GM21360 (cell line): Measurements from ENCODE around the gene MYL4.
"Not testable (repeated sequence)": the region's sequence is repeated elsewhere in the genome, so short reads cannot be mapped to it uniquely, and the experiment has no call there.

Experiments
- ATAC-seq: cut with Tn5 transposase; IDR thresholded peaks from one replicate; pipeline ENCODE4 v1.9.1; 2021; ENCODE audit warnings: mild to moderate bottlenecking, moderate library complexity; ENCODE audit not compliant: unreplicated experiment

MYL4 gene

DNA sequence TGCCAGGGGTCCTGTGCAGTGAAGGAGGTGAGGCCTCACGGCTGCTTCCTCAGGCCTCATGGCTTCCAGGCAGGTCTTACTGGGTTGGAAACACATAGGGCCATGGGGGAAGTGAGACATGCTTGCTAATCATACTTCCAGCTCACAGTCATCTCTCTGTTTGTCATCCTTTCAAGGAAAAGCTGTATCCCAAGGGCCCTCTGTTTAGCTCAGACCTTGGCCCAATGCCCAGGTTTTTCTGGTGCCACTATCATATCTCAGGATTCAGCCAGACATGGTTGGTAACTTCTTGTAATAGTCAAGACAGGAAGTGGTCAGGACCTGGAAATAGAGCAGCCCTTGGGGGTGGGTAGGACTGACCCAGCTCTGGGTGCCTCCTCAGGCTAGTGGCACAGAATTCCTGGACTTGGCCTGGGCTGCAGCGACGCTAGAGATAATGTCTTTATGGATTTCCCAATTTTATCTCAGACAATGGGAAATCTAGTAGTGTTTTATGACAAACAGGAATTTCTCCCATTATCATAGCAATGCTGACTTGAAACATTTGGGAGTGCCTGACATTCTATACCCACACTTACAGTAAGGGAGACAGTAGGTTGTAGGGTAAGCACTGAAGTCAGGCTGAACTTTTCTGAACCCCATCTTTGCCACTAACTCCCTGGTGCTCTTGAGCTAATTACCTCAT, 31.0 kb downstream of the MYL4 start:
- no peak for ATAC-seq

DNA sequence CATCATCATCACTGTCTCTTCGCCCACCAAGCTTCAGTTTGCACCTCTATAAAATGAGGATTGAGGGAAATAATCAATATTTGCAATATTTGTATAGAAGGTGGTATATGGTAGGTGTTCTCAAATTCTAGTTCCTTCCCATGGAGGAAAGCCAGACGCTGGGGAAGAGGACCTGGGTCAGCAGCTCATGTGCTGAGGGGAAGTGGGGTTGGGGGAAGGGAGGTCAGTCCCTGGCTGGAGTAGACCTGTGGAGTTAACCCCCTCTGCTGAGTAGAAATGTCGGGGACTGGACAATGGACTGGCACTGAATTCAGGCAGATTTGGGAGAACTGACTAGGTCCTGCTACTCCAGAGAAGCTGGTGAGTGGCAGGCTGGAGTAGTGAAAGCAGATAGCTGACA, 31.7 kb downstream of the MYL4 start:
- ATAC-seq: no peak

DNA sequence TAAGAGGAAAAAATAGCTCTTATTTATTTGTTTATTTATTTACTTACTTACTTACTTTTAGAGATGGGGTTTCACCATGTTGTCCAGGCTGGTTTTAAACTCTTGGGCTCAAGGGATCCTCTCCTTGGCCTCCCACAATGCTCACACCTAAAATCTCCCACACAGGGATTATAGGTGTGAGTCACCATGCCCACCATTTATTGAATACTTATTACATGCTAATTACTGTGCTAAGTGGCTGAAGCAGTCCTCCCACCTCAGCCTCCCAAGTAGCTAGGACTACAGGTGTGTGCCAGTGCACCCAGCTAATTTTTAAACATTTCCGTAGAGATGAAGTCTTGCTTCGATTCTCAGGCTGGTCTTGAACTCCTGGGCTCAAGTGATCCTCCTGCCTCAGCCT, 33.5 kb downstream of the MYL4 start:
- ATAC-seq: no peak

DNA sequence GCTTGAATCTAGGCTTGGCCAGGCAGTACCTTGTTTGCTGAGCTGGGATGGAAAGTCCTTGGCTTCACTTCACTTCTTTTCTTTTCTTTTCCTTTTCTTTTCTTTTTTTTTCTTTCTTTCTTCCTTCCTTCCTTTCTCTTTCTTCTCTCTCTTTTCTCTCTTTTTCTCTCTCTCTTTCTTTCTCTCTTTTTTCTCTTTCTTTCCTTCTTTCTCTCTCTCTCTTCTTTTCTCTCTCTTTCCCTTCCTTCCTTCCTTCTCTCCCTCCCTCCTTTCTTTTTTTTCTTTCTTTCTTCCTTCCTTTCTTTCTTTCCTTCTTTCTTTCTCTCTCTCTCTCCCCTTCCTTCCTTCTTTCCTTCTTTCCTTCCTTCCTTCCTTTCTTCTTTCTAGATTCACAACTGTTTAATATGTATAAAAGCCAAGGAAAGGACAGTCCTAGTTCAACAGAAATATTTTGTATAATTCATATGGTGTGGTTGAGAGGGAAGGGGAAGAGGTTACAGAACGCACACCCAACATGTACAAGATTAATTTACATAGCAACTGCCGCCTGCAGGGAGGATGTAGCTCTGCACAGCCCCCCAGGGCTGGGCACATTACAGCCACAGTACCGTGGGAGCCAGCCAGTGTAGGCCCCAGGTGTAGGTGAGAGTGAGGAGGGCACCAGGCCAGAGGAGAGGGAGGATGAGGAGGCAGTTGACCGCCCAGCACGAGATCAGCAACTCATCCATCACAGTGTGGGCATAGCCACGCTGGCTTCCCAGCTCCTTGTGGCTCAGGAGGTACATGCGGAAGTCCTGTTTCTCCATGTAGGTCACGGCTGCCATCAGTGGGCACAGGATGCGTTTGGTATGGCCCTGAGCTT, 34.8 kb downstream of the MYL4 start:
- no peak for ATAC-seq

DNA sequence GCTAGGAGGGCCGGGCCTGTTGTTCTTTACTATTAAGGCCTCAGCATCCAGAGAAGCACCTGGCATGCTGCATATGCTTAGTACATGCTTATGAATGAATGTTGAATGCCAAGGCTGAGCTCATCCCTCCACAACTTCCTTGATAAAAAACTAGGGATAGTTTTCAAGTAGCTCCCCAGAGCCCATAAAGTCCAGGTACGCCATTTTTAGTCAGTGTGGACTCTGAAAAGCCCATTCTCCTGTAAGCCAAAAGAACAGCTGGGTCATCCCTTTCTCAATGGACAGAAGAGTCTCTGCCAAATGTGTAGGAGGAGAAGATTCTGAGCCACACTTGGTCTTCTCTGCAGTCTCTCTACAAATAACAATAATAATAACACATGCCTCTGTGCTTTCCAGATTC, 35.5 kb downstream of the MYL4 start:
- ATAC-seq: no peak

DNA sequence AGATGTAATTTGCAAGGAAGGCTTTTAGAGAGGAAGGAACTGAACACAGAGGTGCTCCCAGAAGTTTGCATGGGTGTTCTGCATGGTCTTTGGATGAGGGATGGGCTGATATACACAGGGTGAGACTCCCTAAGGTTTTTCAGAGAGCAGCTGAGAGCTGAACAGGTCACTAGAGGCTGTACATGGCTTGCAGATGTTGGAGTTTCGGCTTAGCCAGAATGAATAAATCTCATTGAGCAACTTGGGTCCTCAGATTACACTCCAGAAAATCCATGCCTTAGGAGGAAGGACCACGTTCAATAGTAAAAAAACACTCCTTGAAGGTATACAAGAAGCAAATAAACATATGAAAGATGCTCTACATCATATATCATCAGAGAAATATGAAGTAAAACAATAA, 37.0 kb downstream of the MYL4 start:
- no peak for ATAC-seq

DNA sequence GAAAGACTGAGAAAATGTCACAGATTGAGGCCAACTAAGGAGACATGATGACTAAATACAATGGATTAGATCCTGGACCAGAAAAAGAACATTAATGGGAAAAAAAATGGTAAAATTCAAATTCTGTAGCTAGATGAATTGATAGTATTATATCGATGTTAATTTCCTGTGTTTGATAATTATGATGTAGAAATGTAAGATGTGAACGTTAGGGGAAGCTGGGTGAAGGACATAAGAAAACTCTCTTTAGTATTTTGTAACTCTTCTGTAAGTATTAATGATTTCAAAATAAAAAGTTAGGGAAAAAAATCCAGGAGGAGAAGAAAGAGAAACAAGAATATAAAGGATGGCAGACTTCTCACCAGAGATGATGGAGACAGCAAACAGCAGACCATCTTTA, 41.7 kb downstream of the MYL4 start:
- ATAC-seq: no peak

DNA sequence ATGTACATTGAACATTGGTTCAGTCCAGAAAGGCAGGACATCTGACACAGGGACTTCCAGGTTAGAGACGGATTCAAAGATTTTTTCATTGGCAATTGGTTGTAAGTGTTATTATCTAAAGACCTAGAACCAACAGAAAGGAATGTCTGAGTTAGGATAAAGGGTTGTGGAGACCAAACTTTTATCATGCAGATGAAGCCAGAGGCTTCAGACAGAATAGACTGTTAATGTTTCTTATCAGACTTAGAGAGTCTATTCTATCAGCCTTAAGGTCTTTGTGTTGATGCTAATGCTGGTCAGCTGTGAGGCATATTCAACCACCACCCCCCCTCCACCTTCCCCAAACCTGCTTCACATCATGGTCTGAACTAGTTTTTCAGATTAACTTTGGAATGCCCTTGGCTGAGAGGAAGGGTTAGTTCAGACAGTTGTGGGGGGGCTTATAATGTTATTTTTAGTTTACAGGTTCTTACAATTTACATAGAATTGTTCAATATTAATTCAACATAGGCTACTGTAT, 42.3 kb downstream of the MYL4 start:
- ATAC-seq: no peak

DNA sequence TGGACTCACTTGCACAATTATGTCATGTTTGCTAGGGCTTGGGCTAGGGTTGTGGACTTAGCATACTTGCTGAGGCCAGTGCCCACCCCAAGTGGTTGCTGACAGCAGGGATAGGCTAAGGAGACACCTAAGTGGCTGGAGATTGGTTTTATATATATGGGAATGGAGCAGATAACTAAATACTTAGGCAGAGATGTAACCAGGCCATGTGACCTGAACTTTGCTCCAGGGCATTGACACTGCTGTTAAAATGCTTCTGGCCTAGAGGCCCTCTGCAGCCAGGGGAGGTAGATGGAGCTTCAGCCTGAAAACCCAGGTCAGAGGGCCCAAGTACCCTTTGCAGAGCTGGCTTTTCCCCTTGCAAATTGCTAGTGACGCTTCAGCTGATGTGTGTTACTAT, 43.1 kb downstream of the MYL4 start:
- no peak for ATAC-seq

DNA sequence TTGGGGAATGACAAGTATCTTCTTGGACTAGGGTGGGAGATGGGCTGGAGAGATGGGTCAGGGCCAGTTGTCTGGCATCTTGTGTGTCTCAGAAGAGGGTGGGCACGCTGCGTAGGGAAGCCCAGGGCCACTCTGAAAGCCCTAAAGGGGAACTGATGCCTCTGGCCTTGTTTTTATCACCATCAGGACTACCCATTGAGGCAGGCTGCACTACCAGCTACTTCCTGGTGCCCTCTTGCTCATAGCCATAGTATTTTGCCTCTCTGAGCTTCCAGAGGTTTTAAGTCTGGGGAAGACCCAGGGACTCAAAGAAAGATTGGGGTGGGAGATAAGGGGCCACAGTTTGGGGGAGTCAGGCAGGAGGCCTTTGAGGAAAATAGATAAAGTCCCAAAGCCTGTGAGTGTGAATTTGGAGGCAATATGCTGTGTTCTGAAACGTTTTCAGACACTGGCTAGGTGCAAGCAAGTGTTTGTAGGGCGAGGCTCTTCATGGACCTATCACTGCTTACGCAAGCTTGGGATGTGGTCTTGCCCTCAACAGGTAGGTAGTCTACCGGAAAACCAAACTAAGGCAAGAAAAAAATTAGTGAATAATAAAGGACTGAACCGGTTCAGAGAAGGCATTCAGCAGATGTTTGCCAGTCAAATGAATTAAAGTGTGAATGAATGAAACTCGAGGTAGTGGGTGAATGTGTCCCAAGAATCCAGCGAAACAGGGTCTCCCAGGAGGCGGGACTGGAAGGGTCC, 43.8 kb downstream of the MYL4 start:
- no peak for ATAC-seq

DNA sequence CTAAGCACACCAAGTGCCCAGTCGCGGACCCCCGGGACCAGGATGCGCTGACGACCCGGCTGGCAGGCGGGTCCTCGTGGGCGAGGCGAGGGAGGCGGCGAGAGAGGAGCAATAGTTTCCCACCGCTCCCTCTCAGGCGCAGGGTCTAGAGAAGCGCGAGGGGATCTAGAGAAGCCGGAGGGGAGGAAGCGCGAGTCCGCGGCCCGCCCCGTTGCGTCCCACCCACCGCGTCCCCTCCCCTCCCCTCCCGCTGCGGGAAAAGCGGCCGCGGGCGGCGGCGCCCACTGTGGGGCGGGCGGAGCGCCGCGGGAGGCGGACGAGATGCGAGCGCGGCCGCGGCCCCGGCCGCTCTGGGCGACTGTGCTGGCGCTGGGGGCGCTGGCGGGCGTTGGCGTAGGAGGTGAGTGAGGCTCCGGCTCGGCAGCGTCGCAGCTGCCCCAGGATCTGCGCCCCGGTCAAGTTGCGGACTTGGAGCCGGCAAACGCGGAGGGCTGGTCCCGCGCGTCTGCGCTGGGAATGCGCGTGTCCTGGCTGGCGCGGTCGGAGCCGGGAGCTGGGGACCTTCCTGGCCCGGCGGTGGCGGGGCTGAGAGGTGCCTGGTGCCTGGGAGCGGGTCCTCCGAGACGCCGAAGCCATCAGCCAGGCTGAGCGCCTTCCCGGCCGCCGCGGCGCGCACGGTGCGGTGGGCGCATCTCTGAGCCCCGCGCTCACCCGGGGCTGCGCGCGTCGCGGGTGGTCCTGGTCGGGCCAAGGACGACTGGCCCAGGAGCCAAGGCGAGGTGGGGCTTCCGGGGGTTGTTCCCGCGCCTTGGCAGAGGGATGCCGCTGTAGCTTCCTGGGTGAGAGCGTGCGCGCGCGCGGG, 44.6 kb downstream of the MYL4 start, which contains the start of gene ITGB3:
Gene ITGB3 (plus strand): TSS at position 287 of the 862 bp plus-strand sequence. CDS start 35 bp downstream, at position 322.
- peak; percentile 74 for ATAC-seq

DNA sequence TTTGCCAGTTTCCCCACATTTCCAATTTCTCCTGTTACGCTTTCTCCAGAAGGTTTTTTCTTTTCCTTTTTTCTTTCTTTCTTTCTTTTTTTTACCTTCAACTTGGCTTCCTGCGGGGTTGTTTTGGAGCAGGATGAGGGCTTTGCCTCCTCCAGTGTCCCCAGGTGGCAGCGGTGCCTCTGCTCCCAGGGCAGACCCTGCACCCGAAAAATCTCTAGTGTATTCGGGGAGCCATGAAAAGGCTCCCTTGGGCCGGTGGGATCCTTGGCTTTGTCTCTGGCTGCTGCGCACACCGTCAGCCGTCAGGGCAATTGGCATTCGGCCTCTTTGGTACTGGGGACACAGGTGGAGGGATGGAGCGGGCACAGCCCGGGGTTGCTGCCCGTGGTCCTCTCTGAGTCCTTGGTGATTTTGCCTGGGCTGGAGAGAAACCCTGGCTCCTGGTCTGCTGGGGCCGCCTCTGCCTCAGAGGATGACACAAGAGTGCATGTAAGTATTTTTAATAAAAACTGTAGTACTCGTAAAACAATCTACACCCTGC, 45.3 kb downstream of the MYL4 start:
- no peak for ATAC-seq

DNA sequence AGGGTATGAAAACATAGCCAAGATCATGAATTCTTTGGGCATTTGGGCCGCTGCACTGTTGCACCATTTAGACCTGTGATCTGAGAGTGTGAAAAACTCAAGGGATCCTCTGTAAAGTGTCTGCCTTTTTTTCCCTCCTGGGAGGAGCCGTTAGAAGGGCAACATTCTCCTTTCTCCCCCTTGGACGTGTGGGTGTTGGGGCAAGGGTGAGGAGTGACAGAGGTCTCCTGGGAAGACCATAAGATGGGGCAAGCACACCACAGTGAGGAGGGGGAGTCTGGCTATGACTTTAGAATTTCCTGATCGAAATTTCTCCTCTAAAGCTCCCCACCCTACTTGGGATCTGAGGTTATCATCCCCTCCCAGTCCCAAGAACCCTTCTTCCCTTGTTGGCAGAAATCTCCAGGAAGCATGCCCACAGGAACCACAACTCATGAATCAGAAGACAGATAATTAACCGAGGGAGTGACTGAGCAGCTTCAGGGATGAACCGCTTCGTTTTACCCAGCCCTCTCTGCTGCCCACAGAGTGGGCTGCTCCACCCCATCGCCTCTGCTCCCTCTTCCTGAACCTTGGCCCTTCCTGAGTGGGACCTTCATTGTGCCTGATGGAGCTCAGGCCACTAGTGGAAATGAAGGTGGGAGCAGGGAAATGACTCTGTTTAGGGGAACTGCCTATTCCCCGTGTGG, 48.6 kb downstream of the MYL4 start:
- ATAC-seq: no peak

DNA sequence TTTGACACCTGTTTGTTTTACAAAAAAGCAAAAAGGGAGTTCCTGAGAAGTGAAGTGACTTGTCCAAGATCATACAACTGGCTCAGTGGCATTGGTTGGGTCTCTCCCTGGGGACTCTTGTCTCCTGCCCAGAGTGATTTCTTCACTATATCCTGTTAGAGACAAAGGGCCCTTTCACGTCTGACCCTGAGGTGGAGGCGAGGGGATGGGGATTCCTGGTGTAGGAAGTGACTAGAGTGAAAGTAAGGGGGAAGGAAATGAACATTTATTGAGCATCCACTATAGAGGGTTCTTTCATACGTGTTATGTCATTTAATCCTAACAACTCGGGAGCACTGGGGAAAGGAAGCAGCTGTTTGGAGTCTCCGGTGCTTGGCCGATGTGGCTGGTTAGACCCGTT, 53.4 kb downstream of the MYL4 start:
- ATAC-seq: no peak

DNA sequence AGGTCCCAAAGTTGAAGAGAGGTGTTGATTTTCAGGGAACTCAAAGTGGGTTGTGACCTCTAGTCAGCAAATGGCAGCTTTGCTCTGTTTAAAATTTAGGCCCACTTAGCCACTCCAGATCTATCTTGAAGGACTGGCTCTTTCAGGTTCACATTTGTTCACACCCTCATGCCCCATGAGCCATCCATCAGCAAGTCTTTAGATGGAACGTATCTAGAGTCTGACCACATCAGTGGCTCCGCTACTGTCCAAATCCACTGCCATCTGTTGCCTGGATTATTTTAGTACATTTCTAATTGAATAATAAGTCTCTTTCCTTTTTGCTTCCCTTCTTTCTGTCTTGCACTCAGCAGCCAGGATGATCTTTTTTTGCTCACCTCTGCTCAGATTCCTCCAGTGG, 55.0 kb downstream of the MYL4 start:
- ATAC-seq: no peak

DNA sequence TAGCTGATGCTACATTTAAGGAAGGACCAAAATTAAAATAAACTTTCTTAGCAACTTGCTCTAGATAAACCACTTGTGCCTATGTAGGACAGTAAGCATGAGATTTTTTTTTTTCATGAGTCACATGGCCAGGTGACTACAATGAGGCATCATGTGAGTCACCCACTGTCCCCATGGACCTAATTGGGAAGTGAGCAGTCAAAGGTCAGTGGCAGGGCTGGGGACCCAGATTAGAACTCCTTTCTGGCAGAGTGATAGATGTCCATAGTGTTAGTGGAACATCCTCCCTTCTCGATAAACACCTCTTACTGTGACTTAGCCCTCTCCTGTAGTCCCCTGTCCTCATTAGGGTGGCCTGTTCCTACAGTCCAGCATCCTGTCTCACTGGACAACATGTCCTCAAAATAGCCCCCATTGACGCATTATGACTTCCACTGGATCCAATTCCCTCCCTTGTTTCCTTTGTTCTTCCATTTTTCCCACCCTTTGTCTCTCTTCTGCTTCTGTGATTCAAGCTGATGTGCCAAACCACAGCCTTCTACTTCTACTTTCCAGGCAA, 56.9 kb downstream of the MYL4 start:
- no peak for ATAC-seq

DNA sequence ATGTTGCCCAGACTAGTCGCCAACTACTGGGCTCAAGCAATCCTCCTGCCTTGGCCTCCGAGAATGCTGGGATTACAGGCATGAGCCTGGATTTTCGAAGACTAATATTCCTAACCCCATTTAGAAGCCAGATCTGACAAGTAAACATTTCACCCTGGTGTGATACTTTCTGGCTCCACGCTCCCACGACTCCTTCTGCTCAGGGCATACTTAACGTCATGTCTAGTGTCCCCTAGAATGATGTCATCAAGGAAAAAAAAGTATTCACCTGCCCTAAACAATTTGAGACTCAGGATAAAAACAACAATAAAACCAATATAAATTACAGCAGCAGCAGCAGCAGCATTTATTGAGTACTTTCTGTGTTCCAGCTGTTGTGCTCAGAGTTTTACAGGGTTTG, 57.6 kb downstream of the MYL4 start:
- no peak for ATAC-seq

DNA sequence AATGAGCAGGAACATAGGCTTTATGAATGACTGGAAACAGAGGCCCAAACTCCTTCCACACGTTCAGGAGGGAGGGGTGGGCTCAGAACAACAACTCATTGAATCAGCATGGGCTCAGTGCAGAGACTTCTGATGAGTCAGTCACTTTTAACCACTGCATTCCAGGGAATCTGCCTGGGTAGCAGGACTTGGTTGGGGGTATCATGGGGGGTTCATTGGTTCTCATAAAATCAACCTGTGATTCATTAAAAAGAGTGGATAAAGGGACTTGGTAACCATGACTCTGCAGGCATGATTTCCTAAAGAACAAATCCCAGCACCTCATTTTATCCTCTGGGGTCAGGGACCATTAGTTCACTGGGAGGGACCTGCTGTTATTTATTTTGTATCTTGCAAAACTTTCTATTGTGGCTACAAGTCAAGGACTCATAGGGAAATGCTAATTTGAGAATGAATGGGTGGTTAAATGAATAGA, 58.2 kb downstream of the MYL4 start:
- no peak for ATAC-seq

DNA sequence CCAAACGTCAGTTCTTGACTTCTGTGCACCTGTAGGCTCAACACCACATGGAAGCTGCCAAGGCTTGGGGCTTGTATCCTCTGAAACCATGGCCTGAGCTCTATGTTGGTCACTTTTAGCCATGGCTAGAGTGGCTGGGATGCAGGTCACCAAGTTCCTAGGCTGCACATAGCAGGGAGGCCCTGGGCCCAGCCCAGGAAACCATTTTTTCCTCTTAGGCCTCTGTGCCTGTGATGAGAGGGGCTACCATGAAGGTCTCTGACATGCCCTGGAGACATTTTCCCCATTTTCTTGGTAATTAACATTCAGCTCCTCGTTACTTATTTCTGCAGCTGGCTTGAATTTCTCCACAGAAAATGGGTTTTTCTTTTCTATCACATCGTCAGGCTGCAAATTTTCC, 59.8 kb downstream of the MYL4 start:
- not testable (repeated sequence) for ATAC-seq
